NCI-H2107 treated with DMSO at 0.1 percent for 48 hours (cell line): Measurements from ENCODE around the gene WDR37.

Experiments used
- DNase-seq: peaks from one replicate; lab custom pipeline; 2025; ENCODE audit not compliant: unreplicated experiment; lab: John Stamatoyannopoulos, UW

Gene WDR37

DNA sequence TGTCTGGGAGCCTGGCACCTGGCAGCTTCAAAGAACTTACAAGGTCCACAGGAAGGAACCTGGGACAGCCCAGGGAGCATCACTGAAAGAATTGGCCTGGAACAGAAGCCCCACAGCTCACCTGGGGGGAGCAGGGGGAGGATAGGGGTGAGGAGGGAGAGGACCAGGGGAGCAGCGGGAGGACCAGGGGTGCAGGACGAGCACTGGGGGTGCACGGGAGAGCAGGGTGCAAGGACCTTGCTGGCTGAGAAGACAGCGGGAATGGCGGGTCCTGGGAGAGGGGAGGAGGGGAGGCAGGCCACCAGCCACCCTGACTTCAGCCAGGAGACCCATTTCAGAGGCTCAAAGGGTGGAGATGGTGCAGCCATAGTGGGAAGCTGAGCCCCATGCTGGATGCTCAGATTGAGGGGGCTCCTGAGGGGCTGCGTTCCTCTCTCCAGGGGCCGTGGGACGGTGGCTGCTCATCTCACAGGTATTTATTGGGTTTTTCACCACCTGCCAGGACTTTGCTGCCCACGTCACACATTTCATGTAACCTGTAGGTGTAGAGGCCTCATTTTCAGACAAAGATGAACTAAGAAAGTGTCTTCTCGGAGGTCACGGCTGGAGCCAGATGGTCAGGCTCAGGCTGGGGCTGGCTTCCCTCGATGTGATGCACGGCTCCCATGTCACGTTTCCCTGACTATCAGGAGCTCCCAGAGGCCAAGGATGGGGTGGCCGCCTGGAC, 110.1 kb downstream of the WDR37 start:
- DNase-seq = no peak

DNA sequence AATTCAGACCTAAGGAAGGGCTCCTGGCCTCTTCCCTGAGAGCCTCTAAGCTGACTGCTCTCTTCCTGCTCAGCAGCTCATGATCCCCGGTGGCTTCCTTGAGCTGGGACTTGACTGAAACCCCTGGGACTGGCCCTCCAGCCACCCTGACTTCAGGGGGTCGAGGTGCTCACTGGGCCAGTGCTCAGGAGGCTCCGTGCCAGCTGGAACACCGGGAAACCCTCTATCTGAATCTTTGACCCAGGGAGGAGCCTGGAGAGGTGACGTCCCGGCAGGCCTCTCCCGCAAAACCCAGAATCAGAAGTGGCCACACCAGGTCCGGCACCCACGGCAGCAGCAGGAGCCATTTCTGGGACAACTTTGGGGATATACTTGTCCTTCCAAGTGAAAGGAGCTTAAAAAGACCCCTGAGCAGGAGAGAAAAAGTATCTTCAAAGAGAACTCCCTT, 110.7 kb downstream of the WDR37 start:
- DNase-seq = no peak

DNA sequence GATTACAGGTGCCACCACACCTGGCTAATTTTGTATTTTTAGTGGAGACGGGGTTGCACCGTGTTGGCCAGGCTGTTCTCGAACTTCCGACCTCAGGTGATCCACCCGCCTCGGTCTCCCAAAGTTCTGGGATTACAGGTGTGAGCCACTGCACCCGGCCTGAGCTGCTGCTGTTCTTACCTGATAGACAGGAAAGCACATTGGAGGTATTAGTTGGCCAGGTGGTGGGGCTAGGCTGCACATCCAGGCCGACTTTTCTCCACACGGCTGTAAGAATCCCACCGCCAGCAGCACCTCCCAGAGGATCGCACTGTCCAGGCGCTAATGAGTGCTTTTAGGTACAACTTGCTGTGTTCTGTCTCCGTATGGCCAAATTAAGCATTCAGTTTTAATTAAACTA, 112.6 kb downstream of the WDR37 start:
- DNase-seq = no peak

DNA sequence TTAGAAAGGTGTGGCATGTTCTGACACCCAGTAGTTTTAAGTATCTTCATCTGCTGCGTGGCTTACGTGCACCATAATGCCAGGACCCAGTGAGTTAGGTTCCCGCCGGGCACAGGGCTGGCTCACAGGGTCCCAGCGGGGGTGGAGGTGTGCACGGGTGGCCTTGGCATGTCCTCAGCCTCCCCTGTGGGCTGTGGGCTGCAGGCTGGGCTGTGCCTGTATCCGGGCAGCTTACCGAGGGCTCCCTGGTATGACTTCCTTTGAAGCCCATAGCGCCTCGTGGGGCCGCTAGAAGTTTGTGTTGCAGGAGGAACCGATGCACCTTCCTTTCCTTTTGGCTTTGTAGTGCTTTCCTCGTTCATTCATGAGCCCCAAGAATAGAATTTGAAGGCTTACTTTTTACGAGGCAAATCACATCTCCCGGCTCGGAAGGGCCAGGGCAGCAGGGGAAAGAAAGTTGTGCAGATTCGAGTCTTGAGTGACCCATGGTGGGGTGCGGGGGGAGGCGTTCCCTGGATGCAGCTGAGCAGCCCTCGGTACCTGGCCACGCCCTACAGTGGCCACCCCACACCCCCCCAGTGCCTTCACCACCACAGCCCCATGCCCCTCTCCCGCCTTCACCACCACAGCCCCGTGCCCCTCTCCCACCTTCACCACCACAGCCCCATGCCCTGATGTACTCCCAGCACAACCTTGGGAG, 113.2 kb downstream of the WDR37 start:
- DNase-seq = no peak

DNA sequence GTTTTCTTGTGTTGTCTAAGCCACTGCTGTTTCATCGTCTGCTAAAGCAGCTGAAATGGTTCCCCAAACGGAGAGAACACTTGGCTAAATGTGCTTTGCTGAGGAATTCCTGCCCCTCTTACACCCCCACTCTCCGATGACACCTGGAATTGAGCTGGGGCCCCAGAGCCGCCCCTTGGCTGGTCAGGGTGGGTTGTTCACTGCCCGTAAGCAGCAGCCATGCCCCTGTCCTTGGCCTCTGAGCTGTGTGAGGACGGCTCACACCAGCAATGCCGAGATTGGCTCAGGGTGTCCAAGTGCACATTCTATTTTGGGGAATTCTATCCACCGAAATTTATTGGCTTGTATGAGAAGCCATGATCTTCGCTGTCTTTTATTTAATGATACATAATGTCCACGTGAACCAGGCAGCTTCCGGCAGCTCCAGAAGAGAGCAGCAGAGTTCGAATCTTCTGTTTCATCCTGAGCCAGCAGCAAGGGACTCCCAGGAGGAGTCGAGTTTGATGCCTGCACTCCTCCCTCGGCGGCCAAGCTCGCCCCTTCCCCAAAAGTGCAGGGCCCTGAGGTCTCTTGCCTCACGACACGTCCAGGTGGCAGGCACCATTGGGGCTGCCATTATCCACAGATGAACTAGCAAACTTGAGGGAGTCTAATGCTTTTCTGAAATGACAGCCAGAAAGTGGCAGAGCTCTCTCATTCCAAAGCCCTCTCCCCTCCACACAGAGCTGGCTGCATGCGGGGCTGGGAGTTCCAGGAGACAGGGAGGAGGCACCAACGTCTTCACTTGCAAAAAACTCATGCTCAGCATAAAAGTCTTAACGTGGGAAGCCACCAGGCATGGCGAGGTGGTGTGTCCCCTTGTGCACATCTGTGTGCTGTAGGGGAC, 114.0 kb downstream of the WDR37 start:
- DNase-seq = no peak

DNA sequence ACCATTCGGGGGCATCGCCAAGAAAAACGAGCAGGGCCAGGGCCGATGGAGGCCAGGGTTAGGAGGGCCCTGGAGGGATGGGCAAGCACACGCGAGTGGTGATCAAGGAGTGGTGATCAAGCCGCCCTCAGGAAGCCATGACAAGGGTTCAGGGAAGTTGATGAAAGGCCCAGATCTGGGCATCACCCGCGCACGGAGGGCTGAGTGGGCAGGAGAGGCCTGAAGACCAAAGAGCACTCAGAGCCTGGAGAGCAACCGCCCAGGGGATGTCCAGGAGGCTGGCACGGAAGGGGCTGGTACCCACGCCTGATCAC, 114.6 kb downstream of the WDR37 start:
- no peak for DNase-seq

DNA sequence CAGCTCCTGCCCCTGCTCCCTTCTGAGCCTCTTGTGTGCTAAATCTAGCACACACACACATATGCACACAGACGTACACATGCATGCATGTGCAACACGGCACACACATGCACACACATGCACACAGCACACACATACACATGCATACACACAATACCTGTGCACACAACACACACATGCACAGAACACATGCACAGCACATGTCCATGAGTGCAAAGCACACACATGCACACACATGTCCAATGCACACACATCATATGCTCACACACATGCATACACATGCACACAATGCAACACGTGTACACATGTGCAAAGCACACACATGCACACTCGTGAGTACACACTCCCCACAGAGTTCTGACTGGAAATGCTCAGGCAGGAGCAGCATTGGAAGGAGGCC, 115.0 kb downstream of the WDR37 start:
- no peak for DNase-seq

DNA sequence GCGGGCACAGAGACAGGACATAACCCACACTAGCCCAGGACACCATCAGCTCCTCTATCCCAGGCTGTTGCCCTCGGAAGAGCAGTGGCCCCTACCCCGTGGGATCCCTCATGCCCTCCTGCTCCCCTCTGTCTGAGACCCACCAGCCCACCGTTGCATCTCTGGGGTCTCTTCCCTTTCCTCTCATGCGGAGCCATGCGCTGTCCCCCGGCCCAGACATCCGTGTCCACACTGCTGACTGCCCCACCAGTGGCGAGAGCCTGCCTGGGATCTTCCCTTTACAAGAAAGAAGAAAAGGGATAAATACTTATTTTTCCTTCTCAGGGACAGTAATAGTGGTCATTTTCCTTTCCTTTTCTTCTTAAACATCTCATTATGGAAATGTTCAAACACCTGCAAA, 115.4 kb downstream of the WDR37 start:
- no peak for DNase-seq

DNA sequence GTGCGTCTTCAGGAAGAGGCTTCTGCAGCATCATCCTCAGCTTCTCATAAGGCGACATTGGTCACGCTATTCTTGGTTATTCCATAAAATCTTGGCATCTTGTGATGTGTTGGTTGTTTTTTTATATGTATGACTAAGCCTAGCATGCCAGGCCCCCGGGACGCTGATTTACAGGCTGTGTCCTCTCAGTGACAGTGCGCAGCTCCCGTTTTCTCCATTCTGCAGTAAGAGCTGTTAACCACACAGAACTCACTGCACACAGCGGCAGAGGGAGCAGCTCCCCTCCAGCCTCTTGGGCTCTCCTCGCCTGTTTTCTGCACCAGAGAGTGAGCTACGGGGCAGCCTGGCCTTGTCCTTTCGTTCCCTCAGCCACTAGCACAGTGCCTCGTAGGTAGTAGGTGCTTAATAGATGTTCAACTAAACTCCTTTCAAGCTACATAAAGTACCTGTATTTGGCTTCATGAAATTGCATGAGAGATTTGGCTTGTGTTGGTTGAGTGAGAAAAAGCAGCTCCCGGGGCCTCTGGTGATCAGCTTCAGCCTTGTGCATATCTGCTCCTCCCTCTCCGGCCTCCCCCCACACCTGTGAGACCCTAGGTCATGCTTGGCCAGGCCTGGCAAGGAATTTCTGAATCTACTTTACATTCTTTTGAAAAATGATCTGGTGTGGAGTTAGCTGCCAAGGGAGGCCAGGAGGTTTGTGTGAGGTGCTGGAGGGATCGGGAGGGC, 116.2 kb downstream of the WDR37 start:
- no peak for DNase-seq

DNA sequence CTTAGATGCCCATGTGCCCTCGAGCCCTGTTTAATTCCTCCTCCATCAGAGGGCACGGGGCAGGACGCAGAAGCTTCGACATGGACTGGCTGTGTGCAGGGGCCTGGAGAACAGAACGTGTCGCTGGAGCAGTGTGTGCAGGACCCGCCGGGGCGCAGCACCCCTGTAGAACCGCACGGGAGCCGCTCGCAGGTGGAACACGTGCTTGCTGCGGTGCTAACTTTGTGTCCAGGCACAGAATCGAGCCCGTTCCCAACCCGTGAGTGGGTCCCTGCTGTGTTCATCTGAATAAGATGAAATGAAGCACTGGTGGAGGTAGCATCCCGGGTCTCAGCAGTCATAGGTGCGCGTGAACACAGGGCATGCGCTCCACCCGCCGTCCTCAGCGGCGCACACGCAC, 116.9 kb downstream of the WDR37 start:
- no peak for DNase-seq

DNA sequence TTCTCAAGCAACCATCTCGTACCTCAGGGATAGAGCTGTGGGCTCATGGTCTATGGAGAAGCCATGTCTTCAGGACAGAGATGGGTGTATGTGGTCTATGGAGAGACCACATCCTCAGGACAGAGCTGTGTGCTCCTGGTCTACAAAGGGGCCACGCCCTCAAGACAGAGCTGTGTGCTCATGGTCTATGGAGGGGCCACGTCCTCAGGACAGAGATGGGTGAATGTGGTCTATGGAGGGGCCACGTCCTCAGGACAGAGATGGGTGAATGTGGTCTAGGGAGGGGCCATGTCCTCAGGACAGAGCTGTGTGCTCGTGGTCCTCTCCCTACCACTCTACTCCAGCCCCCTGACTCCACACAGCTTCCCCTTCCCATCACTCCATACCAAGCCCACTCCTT, 117.8 kb downstream of the WDR37 start:
- DNase-seq = no peak

DNA sequence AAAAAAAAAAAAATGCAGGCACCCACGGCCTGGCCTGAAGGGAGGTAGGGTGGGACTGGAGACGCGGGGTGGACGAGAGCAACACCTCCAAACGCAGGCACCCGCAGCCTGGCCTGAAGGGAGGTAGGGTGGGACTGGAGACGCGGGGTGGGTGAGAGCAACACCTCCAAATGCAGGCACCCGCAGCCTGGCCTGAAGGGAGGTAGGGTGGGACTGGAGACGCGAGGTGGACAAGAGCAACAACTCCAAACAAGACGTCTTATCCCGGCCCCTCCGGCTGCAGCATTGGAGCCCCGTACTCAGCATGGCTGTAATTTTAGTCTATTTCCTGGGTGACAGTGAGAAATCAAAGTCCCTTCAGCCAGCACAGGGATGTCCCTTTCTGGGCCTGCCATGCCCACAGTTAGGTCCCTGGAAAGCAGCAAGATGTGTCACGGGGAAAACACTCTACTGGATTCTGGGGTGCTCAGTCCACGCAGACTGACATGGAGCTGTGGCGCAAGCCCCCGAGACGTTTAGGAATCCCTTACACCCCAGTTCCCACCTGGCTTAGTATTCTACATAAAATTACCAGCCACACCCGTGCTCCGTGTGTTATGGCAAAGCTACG, 119.9 kb downstream of the WDR37 start:
- DNase-seq = no peak

DNA sequence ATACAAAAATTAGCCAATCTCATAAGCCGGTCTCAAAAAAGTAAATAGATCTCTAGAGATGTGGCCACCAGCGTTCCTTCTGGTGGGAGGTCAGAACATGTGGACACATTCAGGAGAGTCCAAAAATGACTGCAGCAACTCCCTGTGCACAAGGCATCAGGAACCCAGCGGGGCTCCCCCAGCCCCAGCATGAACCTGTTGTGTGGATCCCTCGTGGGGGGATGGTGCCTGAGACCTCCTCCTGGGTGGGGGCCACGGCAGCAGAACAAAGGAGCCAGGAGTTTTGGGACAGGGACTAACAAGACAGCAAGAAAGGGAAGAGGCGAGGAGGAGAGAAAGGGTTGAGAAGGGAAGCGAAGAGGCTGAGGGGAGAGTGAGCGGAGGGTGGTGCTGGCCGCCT, 121.8 kb downstream of the WDR37 start:
- DNase-seq = no peak

DNA sequence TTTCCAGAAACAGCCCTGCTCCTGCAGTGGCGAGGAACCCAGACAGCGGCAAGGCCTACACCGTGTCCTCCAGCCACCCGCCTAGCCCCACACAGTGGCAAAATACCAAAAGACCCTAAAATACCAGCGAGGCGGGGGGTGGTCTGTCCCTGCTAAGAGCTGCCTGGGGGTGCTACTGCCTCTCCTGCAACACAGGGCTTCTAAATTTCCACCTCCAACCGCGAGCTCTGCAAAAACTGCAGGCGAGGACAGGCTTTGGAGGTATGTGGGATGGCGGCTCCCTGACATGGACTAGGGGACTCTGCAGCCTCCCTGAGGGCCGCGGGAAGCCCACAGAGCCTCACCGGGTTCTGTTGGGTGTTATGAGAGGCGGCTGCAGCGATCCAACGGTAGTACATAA, 122.3 kb downstream of the WDR37 start:
- DNase-seq = no peak

DNA sequence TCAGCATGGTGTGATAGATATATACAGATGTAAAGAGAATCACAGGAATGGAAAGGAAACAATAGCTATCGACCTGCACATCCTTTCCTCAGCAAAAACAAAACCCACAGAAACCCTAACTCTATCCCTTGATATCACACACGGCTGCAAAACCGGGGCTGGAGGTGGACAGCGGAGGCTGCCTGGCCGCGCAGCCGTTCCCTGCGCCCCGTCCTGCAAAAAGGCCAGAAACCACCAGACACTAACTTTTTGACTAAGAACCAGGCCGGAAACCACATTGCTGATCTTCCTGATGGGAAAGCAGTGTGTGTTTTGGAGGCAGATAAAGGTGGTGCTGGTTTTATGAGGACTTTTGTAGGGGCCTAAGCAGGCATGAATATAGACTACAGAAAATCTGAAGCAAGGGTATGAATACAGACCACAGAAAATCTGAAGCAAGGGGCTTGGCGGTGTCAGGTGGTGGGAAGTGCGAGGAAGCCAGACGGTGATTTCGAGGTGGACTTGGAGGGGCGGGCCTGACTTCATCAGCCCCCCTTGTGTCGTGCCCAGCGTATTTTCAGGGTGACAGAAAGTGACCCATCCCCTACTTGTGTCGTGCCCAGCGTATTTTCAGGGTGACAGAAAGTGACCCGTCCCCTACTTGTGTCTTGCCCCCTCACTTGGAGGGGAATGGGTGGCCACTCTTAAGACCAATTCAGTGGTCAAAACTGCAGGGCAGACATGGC, 123.3 kb downstream of the WDR37 start:
- DNase-seq = no peak

DNA sequence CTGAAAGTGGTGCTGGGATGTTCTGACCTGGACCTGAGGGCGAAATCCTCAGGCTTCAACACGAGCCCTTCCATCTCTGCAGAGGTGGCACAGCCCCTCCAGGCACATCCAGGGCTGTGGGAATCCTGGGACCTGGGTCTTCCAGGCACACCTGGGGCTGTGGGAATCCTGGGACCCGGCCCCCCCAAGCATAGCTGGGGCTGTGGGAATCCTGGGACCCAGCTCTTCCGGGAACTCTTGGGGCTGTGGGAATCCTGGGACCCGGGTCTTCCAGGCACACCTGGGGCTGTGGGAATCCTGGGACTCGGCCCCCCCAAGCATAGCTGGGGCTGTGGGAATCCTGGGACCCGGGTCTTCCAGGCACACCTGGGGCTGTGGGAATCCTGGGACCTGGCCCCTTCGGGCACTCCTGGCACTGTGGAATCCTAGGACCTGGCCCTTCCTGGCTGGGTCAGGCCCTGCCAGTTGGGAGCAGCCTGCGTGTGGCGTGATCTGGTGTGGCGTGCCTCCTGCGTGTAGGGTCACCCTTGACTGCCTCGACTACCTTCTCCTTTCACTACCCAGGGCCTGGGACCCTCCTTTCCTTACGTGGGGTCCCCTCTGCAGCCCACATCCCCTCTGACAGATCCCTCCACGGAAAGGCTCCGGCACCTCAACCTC, 124.0 kb downstream of the WDR37 start:
- no peak for DNase-seq

DNA sequence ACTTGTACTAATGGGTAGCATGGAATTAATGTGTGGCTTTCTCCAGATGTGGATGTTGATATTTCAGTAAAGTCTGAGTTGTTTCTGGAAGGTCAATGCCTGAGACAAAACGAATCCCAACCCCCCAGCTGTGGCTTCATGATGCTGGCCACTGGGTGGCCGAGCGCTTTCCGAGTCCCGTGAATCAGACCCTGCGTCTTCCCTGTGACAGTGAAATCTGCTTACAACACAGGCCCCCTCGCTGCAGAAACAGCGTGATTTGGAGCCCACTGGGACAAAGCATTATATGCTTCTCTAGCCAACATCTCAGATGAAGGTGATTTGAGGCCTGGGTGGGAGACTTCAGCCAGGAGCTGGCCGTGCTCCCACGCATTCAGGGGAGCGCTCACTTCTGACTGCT, 124.7 kb downstream of the WDR37 start:
- no peak for DNase-seq
